Activated naive CD8-positive, alpha-beta T cell treated with anti-CD3 and anti-CD28 coated beads for 36 hours (primary cell): Measurements from ENCODE around the gene ARHGEF38. TPM values are rescaled to one million over a fixed set of nuclear protein-coding genes. Genes with fewer than 3 reads are reported as not detected.
"Not testable (repeated sequence)": the region's sequence is repeated elsewhere in the genome, so short reads cannot be mapped to it uniquely, and the experiment has no call there.

ENCODE experiments used
- DNase-seq: peaks from one replicate; pipeline ENCODE4 v3.0.0; 2021
- H3K27ac Mint-ChIP-seq: one replicate; pipeline ENCODE4 v1.8.0; 2022; ENCODE audit warnings: mild to moderate bottlenecking, moderate library complexity, mixed read lengths
- H3K27me3 Mint-ChIP-seq: one replicate; pipeline ENCODE4 v1.8.0; 2022; ENCODE audit warnings: mild to moderate bottlenecking, mixed read lengths
- H3K36me3 Mint-ChIP-seq: one replicate; pipeline ENCODE4 v1.8.0; 2021; ENCODE audit warnings: mild to moderate bottlenecking, mixed read lengths
- H3K4me1 Mint-ChIP-seq: one replicate; pipeline ENCODE4 v1.8.0; 2021; ENCODE audit warnings: mixed read lengths
- H3K4me3 Mint-ChIP-seq: one replicate; pipeline ENCODE4 v1.8.0; 2022; ENCODE audit warnings: mild to moderate bottlenecking, moderate library complexity, mixed read lengths
- H3K9me3 Mint-ChIP-seq: one replicate; pipeline ENCODE4 v1.8.0; 2022; ENCODE audit warnings: mixed read lengths
- total RNA-seq, 2 experiments: library from RNA; stranded (reverse); gene quantifications; one replicate each; pipeline ENCODE4 v1.2.3, GENCODE V29; 2021

Gene ARHGEF38
- total RNA-seq, 2 experiments from 2014 or later = not detected

GRCh38 chr4:105677709-105678108 is 125.3 kb downstream of the ARHGEF38 start:
- peaks cover 1% of the 10 kb centered on the region for H3K36me3 Mint-ChIP-seq
- no peaks in the 10 kb centered on the region for H3K4me1 Mint-ChIP-seq
- no peak for DNase-seq
- H3K9me3 Mint-ChIP-seq = no peaks in the 10 kb centered on the region
- H3K27ac Mint-ChIP-seq = no peak overlapping the region
- H3K27me3 Mint-ChIP-seq = no peaks in the 10 kb centered on the region
- H3K4me3 Mint-ChIP-seq = no peak overlapping the region

- Mint-ChIP-seq H3K27me3 (no peaks in the 10 kb centered on the region), H3K27ac (no peak overlapping the region), H3K9me3 (no peaks in the 10 kb centered on the region), H3K4me3 (no peak overlapping the region), H3K4me1 (no peaks in the 10 kb centered on the region), H3K36me3 (peaks cover 5% of the 10 kb centered on the region)
- no peak for DNase-seq
Observed at GRCh38 chr4:105679186-105679585, 126.8 kb downstream of the ARHGEF38 start.

GRCh38 chr4:105683038-105683437 is 130.6 kb downstream of the ARHGEF38 start:
- no peaks in the 10 kb centered on the region for H3K27me3 Mint-ChIP-seq

GRCh38 chr4:105686571-105686970 is 134.2 kb downstream of the ARHGEF38 start:
- Mint-ChIP-seq H3K27ac (no peak overlapping the region), H3K9me3 (no peaks in the 10 kb centered on the region)

More at GRCh38 chr4:105683038-105683437, 130.6 kb downstream of the ARHGEF38 start:
- H3K4me1 Mint-ChIP-seq = peaks cover 2% of the 10 kb centered on the region
- no peaks in the 10 kb centered on the region for H3K9me3 Mint-ChIP-seq
- no peak overlapping the region for H3K4me3 Mint-ChIP-seq
- no peak overlapping the region for H3K27ac Mint-ChIP-seq
- no peak for DNase-seq
- H3K36me3 Mint-ChIP-seq = peaks cover 7% of the 10 kb centered on the region

GRCh38 chr4:105694812-105695211 is 142.4 kb downstream of the ARHGEF38 start:
- H3K9me3 Mint-ChIP-seq, DNase-seq, H3K4me3 Mint-ChIP-seq, H3K27ac Mint-ChIP-seq, H3K27me3 Mint-ChIP-seq, H3K4me1 Mint-ChIP-seq: not testable (repeated sequence)
- H3K36me3 Mint-ChIP-seq = peaks cover 15% of the 10 kb centered on the region

More at GRCh38 chr4:105686571-105686970, 134.2 kb downstream of the ARHGEF38 start:
- H3K4me3 Mint-ChIP-seq = no peak overlapping the region
- no peak for DNase-seq
- peaks cover 2% of the 10 kb centered on the region for H3K4me1 Mint-ChIP-seq
- peaks cover 9% of the 10 kb centered on the region for H3K36me3 Mint-ChIP-seq
- H3K27me3 Mint-ChIP-seq = no peaks in the 10 kb centered on the region

GRCh38 chr4:105695832-105696231 is 143.4 kb downstream of the ARHGEF38 start:
- H3K4me3 Mint-ChIP-seq, H3K9me3 Mint-ChIP-seq, H3K27ac Mint-ChIP-seq, H3K4me1 Mint-ChIP-seq, DNase-seq, H3K27me3 Mint-ChIP-seq: not testable (repeated sequence)
- H3K36me3 Mint-ChIP-seq = peaks cover 15% of the 10 kb centered on the region

- Mint-ChIP-seq H3K27ac (peak overlapping the region; percentile 16), H3K4me1 (peaks cover 3% of the 10 kb centered on the region), H3K4me3 (no peak overlapping the region), H3K36me3 (peaks cover 12% of the 10 kb centered on the region), H3K9me3 (no peaks in the 10 kb centered on the region), H3K27me3 (no peaks in the 10 kb centered on the region)
- no peak for DNase-seq
Observed at GRCh38 chr4:105698607-105699006, 146.2 kb downstream of the ARHGEF38 start.

GRCh38 chr4:105707782-105708180 is 155.4 kb downstream of the ARHGEF38 start:
- no peak for DNase-seq
- Mint-ChIP-seq H3K4me1 (peaks cover 25% of the 10 kb centered on the region), H3K4me3 (peak overlapping the region; percentile 95), H3K27ac (peak overlapping the region; percentile 86), H3K27me3 (no peaks in the 10 kb centered on the region), H3K36me3 (peaks cover 12% of the 10 kb centered on the region), H3K9me3 (no peaks in the 10 kb centered on the region)

GRCh38 chr4:105708181-105709080 is 156.0 kb downstream of the ARHGEF38 start, which contains the start of the genes GSTCD and INTS12:
Gene GSTCD, plus strand, starts transcription at chr4:105708784. Its CDS starts 8,830 bp downstream, at chr4:105717614.
Gene INTS12, minus strand, starts transcription at chr4:105708689. Its CDS starts 8,684 bp downstream, at chr4:105700005.
- peaks cover 12% of the 10 kb centered on the region for H3K36me3 Mint-ChIP-seq
- no peaks in the 10 kb centered on the region for H3K9me3 Mint-ChIP-seq
- no peaks in the 10 kb centered on the region for H3K27me3 Mint-ChIP-seq
- peak; percentile 86 for DNase-seq
- H3K4me1 Mint-ChIP-seq = peaks cover 25% of the 10 kb centered on the region
- H3K27ac Mint-ChIP-seq = peak within 1 kb of the TSS; percentile 86
- H3K4me3 Mint-ChIP-seq = peak within 1 kb of the TSS; percentile 95

- peaks cover 25% of the 10 kb centered on the region for H3K4me1 Mint-ChIP-seq
- H3K36me3 Mint-ChIP-seq = peaks cover 12% of the 10 kb centered on the region
- DNase-seq = no peak
- peak overlapping the region; percentile 95 for H3K4me3 Mint-ChIP-seq
- no peaks in the 10 kb centered on the region for H3K27me3 Mint-ChIP-seq
- no peaks in the 10 kb centered on the region for H3K9me3 Mint-ChIP-seq
- peak overlapping the region; percentile 80 for H3K27ac Mint-ChIP-seq
Observed at GRCh38 chr4:105709081-105709450, 156.6 kb downstream of the ARHGEF38 start.

GRCh38 chr4:105710012-105710600 is 157.7 kb downstream of the ARHGEF38 start:
- H3K9me3 Mint-ChIP-seq = no peaks in the 10 kb centered on the region
- peaks cover 12% of the 10 kb centered on the region for H3K36me3 Mint-ChIP-seq
- H3K27me3 Mint-ChIP-seq = no peaks in the 10 kb centered on the region
- peaks cover 25% of the 10 kb centered on the region for H3K4me1 Mint-ChIP-seq
- no peak overlapping the region for H3K27ac Mint-ChIP-seq
- DNase-seq = no peak
- H3K4me3 Mint-ChIP-seq = peak overlapping the region; percentile 95

GRCh38 chr4:105710678-105711077 is 158.3 kb downstream of the ARHGEF38 start:
- H3K9me3 Mint-ChIP-seq = no peaks in the 10 kb centered on the region
- no peak overlapping the region for H3K27ac Mint-ChIP-seq
- H3K27me3 Mint-ChIP-seq = no peaks in the 10 kb centered on the region

GRCh38 chr4:105712766-105713165 is 160.3 kb downstream of the ARHGEF38 start:
- Mint-ChIP-seq H3K36me3 (no peaks in the 10 kb centered on the region), H3K9me3 (no peaks in the 10 kb centered on the region), H3K27me3 (no peaks in the 10 kb centered on the region), H3K4me1 (peaks cover 9% of the 10 kb centered on the region), H3K4me3 (no peak overlapping the region), H3K27ac (no peak overlapping the region)
- no peak for DNase-seq

More at GRCh38 chr4:105710678-105711077, 158.3 kb downstream of the ARHGEF38 start:
- DNase-seq = no peak
- no peak overlapping the region for H3K4me3 Mint-ChIP-seq
- H3K36me3 Mint-ChIP-seq = peaks cover 12% of the 10 kb centered on the region
- H3K4me1 Mint-ChIP-seq = peaks cover 24% of the 10 kb centered on the region

- DNase-seq = no peak
- no peaks in the 10 kb centered on the region for H3K27me3 Mint-ChIP-seq
- no peak overlapping the region for H3K27ac Mint-ChIP-seq
- H3K9me3 Mint-ChIP-seq = no peaks in the 10 kb centered on the region
- H3K4me3 Mint-ChIP-seq = no peak overlapping the region
- peaks cover 2% of the 10 kb centered on the region for H3K36me3 Mint-ChIP-seq
- H3K4me1 Mint-ChIP-seq = peaks cover 9% of the 10 kb centered on the region
Observed at GRCh38 chr4:105714071-105714521, 161.7 kb downstream of the ARHGEF38 start.

- no peak for DNase-seq
- Mint-ChIP-seq H3K36me3 (peaks cover 3% of the 10 kb centered on the region), H3K27ac (no peak overlapping the region), H3K4me3 (no peak overlapping the region), H3K9me3 (no peaks in the 10 kb centered on the region), H3K4me1 (peaks cover 4% of the 10 kb centered on the region), H3K27me3 (no peaks in the 10 kb centered on the region)
Observed at GRCh38 chr4:105714932-105715331, 162.5 kb downstream of the ARHGEF38 start.
